Activated CD4-positive, alpha-beta T cell treated with anti-CD3 and anti-CD28 coated beads, Interleukin-2, amount 10 ng/mL, durations not matched to agents 7 days and 5 days (primary cell): Measurements from ENCODE around the gene FREM3. TPM values are rescaled to one million over a fixed set of nuclear protein-coding genes. Genes with fewer than 3 reads are reported as not detected.

Experiments used
- CTCF ChIA-PET: fragments of 350-600 bp; sonication (Branson Sonifier 250); formaldehyde crosslinking; loops from one replicate; lab custom pipeline; 2021; ENCODE audit warnings: antibody characterized with exemption; lab: Charles Lee
- POLR2A ChIA-PET: fragments of 350-600 bp; sonication (Branson Sonifier 250); formaldehyde crosslinking; loops from one replicate; lab custom pipeline; 2021; ENCODE audit warnings: antibody characterized with exemption; lab: Charles Lee
- DNase-seq: peaks from one replicate; pipeline ENCODE4 v3.0.0-alpha.2; 2020
- H3K27ac Mint-ChIP-seq: one replicate; pipeline ENCODE4 v1.8.0; 2021; ENCODE audit warnings: mild to moderate bottlenecking, moderate library complexity, mixed read lengths
- H3K27me3 Mint-ChIP-seq: one replicate; pipeline ENCODE4 v1.8.0; 2021; ENCODE audit warnings: mixed read lengths
- H3K36me3 Mint-ChIP-seq: one replicate; pipeline ENCODE4 v1.8.0; 2021; ENCODE audit warnings: low read depth, mixed read lengths
- H3K4me1 Mint-ChIP-seq: one replicate; pipeline ENCODE4 v1.8.0; 2021; ENCODE audit warnings: mixed read lengths
- H3K4me3 Mint-ChIP-seq: one replicate; pipeline ENCODE4 v1.8.0; 2021; ENCODE audit warnings: mild to moderate bottlenecking, moderate library complexity, mixed read lengths
- H3K9me3 Mint-ChIP-seq: one replicate; pipeline ENCODE4 v1.8.0; 2021; ENCODE audit warnings: mixed read lengths
- total RNA-seq, 2 experiments: library from RNA; stranded (reverse); gene quantifications; one replicate each; pipeline ENCODE4 v1.2.3, GENCODE V29; 2021

The FREM3 gene
- total RNA-seq, 2 experiments from 2014 or later = not detected

- H3K4me1 Mint-ChIP-seq = no peaks in the 10 kb centered on the region
- no peak for DNase-seq
- POLR2A ChIA-PET = no interaction called here
- H3K27me3 Mint-ChIP-seq = peaks cover 4% of the 10 kb centered on the region
- H3K9me3 Mint-ChIP-seq = no peaks in the 10 kb centered on the region
- H3K27ac Mint-ChIP-seq = no peak overlapping the region
- no peaks in the 10 kb centered on the region for H3K36me3 Mint-ChIP-seq
- CTCF ChIA-PET = interaction anchor here (0.6 kb wide), 1 partner anchor 16 kb away, joined by 3 read pairs; no protein-coding TSS in a partner anchor
- H3K4me3 Mint-ChIP-seq = no peak overlapping the region
These were observed 100.6 kb downstream of the FREM3 start for GRCh38 chr4:143599827-143600226.

GRCh38 chr4:143598816-143599215 lies 101.7 kb downstream of the FREM3 start:
- CTCF ChIA-PET = no interaction called here
- H3K9me3 Mint-ChIP-seq = peaks cover 4% of the 10 kb centered on the region
- no peaks in the 10 kb centered on the region for H3K36me3 Mint-ChIP-seq

DNA sequence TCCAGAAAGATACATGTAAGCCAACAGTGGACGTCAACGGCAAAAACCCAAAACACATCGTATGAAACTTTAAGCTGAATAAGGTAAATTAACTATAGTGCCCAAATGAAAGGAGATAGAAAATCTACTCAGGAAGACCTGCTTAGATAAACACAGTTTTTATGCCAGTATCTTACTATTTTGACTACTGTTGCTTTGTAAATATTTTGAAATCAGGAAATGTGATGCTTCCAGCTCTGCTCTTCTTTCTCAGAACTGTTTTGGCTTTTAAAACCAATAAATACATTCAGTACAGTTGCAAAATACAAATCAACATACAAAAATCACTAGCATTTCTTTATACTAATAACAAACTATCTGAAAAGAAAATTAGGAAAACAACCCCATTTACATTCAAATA lies 103.2 kb downstream of the FREM3 start:
- H3K9me3 Mint-ChIP-seq = peaks cover 4% of the 10 kb centered on the region
- no peaks in the 10 kb centered on the region for H3K36me3 Mint-ChIP-seq
- ChIA-PET CTCF (no interaction called here), POLR2A (no interaction called here)
- H3K27me3 Mint-ChIP-seq = peaks cover 4% of the 10 kb centered on the region
- DNase-seq = no peak
- H3K4me3 Mint-ChIP-seq = no peak overlapping the region
- no peak overlapping the region for H3K27ac Mint-ChIP-seq
- no peaks in the 10 kb centered on the region for H3K4me1 Mint-ChIP-seq

More at GRCh38 chr4:143598816-143599215, 101.7 kb downstream of the FREM3 start:
- H3K4me1 Mint-ChIP-seq = no peaks in the 10 kb centered on the region
- H3K27ac Mint-ChIP-seq = no peak overlapping the region
- POLR2A ChIA-PET = no interaction called here
- H3K4me3 Mint-ChIP-seq = no peak overlapping the region
- DNase-seq = no peak
- peaks cover 4% of the 10 kb centered on the region for H3K27me3 Mint-ChIP-seq

- H3K4me3 Mint-ChIP-seq = no peak overlapping the region
- CTCF ChIA-PET = no interaction called here
- no peaks in the 10 kb centered on the region for H3K27me3 Mint-ChIP-seq
- peaks cover 6% of the 10 kb centered on the region for H3K9me3 Mint-ChIP-seq
- no peak for DNase-seq
- H3K4me1 Mint-ChIP-seq = no peaks in the 10 kb centered on the region
- H3K27ac Mint-ChIP-seq = no peak overlapping the region
- no peaks in the 10 kb centered on the region for H3K36me3 Mint-ChIP-seq
- POLR2A ChIA-PET = no interaction called here
These were observed 112.8 kb downstream of the FREM3 start for GRCh38 chr4:143587703-143588102.

- CTCF ChIA-PET = interaction anchor here (0.7 kb wide), 1 partner anchor 1468 kb away, joined by 3 read pairs; no protein-coding TSS in a partner anchor
- H3K4me1 Mint-ChIP-seq = no peaks in the 10 kb centered on the region
- no peaks in the 10 kb centered on the region for H3K27me3 Mint-ChIP-seq
- H3K4me3 Mint-ChIP-seq = no peak overlapping the region
- no peak for DNase-seq
- no peaks in the 10 kb centered on the region for H3K36me3 Mint-ChIP-seq
- H3K27ac Mint-ChIP-seq = no peak overlapping the region
- H3K9me3 Mint-ChIP-seq = peaks cover 6% of the 10 kb centered on the region
- POLR2A ChIA-PET = no interaction called here
These were observed 114.4 kb downstream of the FREM3 start for GRCh38 chr4:143586080-143586479.

- H3K9me3 Mint-ChIP-seq = peaks cover 6% of the 10 kb centered on the region
- POLR2A ChIA-PET = no interaction called here
- DNase-seq = no peak
- H3K36me3 Mint-ChIP-seq = no peaks in the 10 kb centered on the region
- no peak overlapping the region for H3K27ac Mint-ChIP-seq
- CTCF ChIA-PET = interaction anchor here (0.7 kb wide), 1 partner anchor 1468 kb away, joined by 3 read pairs; no protein-coding TSS in a partner anchor
- no peaks in the 10 kb centered on the region for H3K27me3 Mint-ChIP-seq
- no peak overlapping the region for H3K4me3 Mint-ChIP-seq
- no peaks in the 10 kb centered on the region for H3K4me1 Mint-ChIP-seq
These were observed 114.9 kb downstream of the FREM3 start for GRCh38 chr4:143585548-143585947.

DNA sequence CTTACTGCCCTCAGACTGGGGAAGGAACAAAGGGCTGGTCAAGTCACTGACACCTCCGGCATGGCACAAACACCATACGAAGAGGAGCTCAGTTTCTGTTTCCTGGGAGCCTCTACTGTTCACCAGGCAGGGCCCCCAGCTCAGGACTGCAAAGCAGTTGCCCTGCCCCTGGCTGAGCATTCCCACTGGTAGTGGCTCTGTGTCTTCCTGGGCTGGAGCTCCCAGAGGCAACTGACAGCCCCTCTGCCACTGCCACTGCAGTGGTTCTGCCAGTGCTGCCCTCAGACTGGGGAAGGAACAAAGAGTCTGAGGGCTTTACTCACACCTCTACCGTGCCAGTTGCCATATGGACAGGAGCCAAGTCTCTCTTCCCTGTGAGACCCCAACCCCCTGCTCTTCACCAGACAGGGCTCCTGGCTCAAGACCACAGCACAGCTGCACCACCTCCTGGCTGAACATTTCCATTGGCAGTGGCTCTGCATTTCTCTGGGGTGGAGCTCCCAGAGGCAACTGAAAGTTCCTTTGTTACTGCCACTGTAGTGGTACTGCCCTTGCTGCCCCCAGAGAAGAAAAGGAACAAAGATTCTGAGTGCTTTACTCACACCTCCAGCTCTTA lies 119.0 kb downstream of the FREM3 start:
- Mint-ChIP-seq H3K4me3 (no peak overlapping the region), H3K27me3 (no peaks in the 10 kb centered on the region), H3K36me3 (no peaks in the 10 kb centered on the region), H3K4me1 (no peaks in the 10 kb centered on the region), H3K27ac (no peak overlapping the region), H3K9me3 (peaks cover 6% of the 10 kb centered on the region)
- no peak for DNase-seq
- ChIA-PET POLR2A (interaction anchor here (0.5 kb wide), 1 partner anchor 37 kb away, joined by 3 read pairs; no protein-coding TSS in a partner anchor), CTCF (interaction anchor here (1.1 to 1.8 kb wide), 2 partner anchors 12 to 14 kb away, joined by 3 to 7 read pairs; no protein-coding TSS in a partner anchor)

- DNase-seq = no peak
- ChIA-PET CTCF (no interaction called here), POLR2A (no interaction called here)
- no peaks in the 10 kb centered on the region for H3K27me3 Mint-ChIP-seq
- H3K4me1 Mint-ChIP-seq = no peaks in the 10 kb centered on the region
- no peaks in the 10 kb centered on the region for H3K36me3 Mint-ChIP-seq
- H3K9me3 Mint-ChIP-seq = no peaks in the 10 kb centered on the region
- H3K27ac Mint-ChIP-seq = no peak overlapping the region
- no peak overlapping the region for H3K4me3 Mint-ChIP-seq
These were observed 125.1 kb downstream of the FREM3 start for GRCh38 chr4:143575331-143575730.

GRCh38 chr4:143564472-143564871 lies 136.0 kb downstream of the FREM3 start:
- ChIA-PET CTCF (no interaction called here), POLR2A (no interaction called here)
- H3K4me1 Mint-ChIP-seq = peaks cover 7% of the 10 kb centered on the region
- no peak overlapping the region for H3K27ac Mint-ChIP-seq
- no peak overlapping the region for H3K4me3 Mint-ChIP-seq
- H3K9me3 Mint-ChIP-seq = peaks cover 13% of the 10 kb centered on the region
- no peaks in the 10 kb centered on the region for H3K27me3 Mint-ChIP-seq
- no peak for DNase-seq
- H3K36me3 Mint-ChIP-seq = peaks cover 6% of the 10 kb centered on the region

GRCh38 chr4:143559757-143560147 lies 140.7 kb downstream of the FREM3 start:
- CTCF ChIA-PET = interaction anchor here (1.1 to 1.4 kb wide), 4 partner anchors 11 to 28 kb away, joined by 3 to 5 read pairs (median 4); no protein-coding TSS in a partner anchor
- no peak for DNase-seq
- Mint-ChIP-seq H3K9me3 (peaks cover 4% of the 10 kb centered on the region), H3K36me3 (peaks cover 4% of the 10 kb centered on the region), H3K4me3 (peak overlapping the region; percentile 77), H3K27me3 (no peaks in the 10 kb centered on the region), H3K27ac (peak overlapping the region; percentile 86), H3K4me1 (peaks cover 16% of the 10 kb centered on the region)
- POLR2A ChIA-PET = no interaction called here

GRCh38 chr4:143558823-143559756 lies 141.4 kb downstream of the FREM3 start:
- peak overlapping the region; percentile 86 for H3K27ac Mint-ChIP-seq
- peaks cover 4% of the 10 kb centered on the region for H3K9me3 Mint-ChIP-seq
- peaks cover 8% of the 10 kb centered on the region for H3K36me3 Mint-ChIP-seq
- ChIA-PET POLR2A (no interaction called here), CTCF (interaction anchor here (0.6 to 1.4 kb wide), 10 partner anchors 11 to 44 kb away, joined by 3 to 9 read pairs (median 4); no protein-coding TSS in a partner anchor)
- peaks cover 16% of the 10 kb centered on the region for H3K4me1 Mint-ChIP-seq
- peak; percentile 69 for DNase-seq
- H3K4me3 Mint-ChIP-seq = peak overlapping the region; percentile 77
- H3K27me3 Mint-ChIP-seq = no peaks in the 10 kb centered on the region

DNA sequence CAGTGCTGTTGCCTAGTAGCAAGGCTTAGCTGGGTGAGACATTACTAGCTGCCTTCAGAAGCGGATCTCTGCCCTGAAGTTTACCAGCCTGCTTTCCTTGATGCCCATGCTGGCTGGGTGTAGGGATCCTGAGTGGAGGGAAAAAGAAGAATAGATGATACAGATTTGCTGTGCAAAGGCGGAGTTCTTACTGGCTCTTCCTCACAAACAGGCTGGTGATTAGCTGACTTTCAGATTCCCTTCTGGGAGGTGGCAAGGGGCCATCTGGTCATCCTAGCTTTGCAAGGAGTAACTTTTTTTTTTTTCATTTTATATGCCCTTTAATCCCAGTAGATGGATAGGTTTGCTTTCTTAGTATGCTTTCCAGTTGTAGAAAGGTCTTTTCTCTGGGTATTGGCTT lies 142.2 kb downstream of the FREM3 start:
- H3K4me1 Mint-ChIP-seq = peaks cover 16% of the 10 kb centered on the region
- ChIA-PET CTCF (interaction anchor here (0.6 to 1.3 kb wide), 6 partner anchors 11 to 44 kb away, joined by 3 to 9 read pairs (median 4); no protein-coding TSS in a partner anchor), POLR2A (no interaction called here)
- peaks cover 4% of the 10 kb centered on the region for H3K9me3 Mint-ChIP-seq
- no peak overlapping the region for H3K27ac Mint-ChIP-seq
- peak overlapping the region; percentile 77 for H3K4me3 Mint-ChIP-seq
- H3K27me3 Mint-ChIP-seq = no peaks in the 10 kb centered on the region
- H3K36me3 Mint-ChIP-seq = peaks cover 11% of the 10 kb centered on the region
- no peak for DNase-seq
